ENCODE measurements around the gene SYT7. TPM values are rescaled to one million over a fixed set of nuclear protein-coding genes. Genes with fewer than 3 reads are reported as not detected.

The SYT7 gene
- polyA plus RNA-seq, 3 donors = 2.4 to 11.1 (median 6.9) TPM

GRCh38 chr11:61545341-61545740 is 35.5 kb downstream of the SYT7 start:
- WGBS, 3 donors = 95 to 97% (median 97%) methylated on average over 7 of the region's 7 CpGs
- no peak overlapping the region for H3K27ac ChIP-seq (ENCODE audit: low read depth, low read length)

- no peak overlapping the region for H3K27ac ChIP-seq (ENCODE audit: low read depth, low read length)
- WGBS, 3 donors = 91 to 98% (median 96%) methylated on average over 6 of the region's 6 CpGs
Measured at GRCh38 chr11:61544466-61544865, 36.4 kb downstream of the SYT7 start.

GRCh38 chr11:61543606-61544306 is 37.1 kb downstream of the SYT7 start:
- WGBS, 3 donors = 82 to 90% (median 90%) methylated on average over 4 of the region's 4 CpGs

GRCh38 chr11:61542705-61543104 is 38.2 kb downstream of the SYT7 start:
- no peak overlapping the region for H3K27ac ChIP-seq (ENCODE audit: low read depth, low read length)
- WGBS, 3 donors = 76 to 90% (median 79%) methylated on average over 12 to 16 of the region's 16 CpGs

More at GRCh38 chr11:61543606-61544306, 37.1 kb downstream of the SYT7 start:
- no peak overlapping the region for H3K27ac ChIP-seq (ENCODE audit: low read depth, low read length)

GRCh38 chr11:61542024-61542461 is 38.8 kb downstream of the SYT7 start:
- no peak overlapping the region for H3K27ac ChIP-seq (ENCODE audit: low read depth, low read length)
- 42 to 63% (median 48%) methylated on average over 19 of the region's 19 CpGs for WGBS, 3 donors

- H3K27ac ChIP-seq (ENCODE audit: low read depth, low read length) = no peak overlapping the region
- 20 to 37% (median 21%) methylated on average over 3 of the region's 3 CpGs for WGBS, 3 donors
Measured at GRCh38 chr11:61541598-61541997, 39.3 kb downstream of the SYT7 start.

- H3K27ac ChIP-seq (ENCODE audit: low read depth, low read length) = no peak overlapping the region
- WGBS, 3 donors = 57 to 68% (median 60%) methylated on average over 9 of the region's 9 CpGs
Measured at GRCh38 chr11:61540528-61540927, 40.3 kb downstream of the SYT7 start.

- H3K27ac ChIP-seq (ENCODE audit: low read depth, low read length) = no peak overlapping the region
- 58 to 79% (median 59%) methylated on average over 14 of the region's 14 CpGs for WGBS, 3 donors
Measured at GRCh38 chr11:61539831-61540357, 41.0 kb downstream of the SYT7 start.

- 73 to 81% (median 80%) methylated on average over 11 of the region's 11 CpGs for WGBS, 3 donors
- H3K27ac ChIP-seq (ENCODE audit: low read depth, low read length) = no peak overlapping the region
Measured at GRCh38 chr11:61539006-61539405, 41.9 kb downstream of the SYT7 start.

GRCh38 chr11:61538636-61538961 is 42.3 kb downstream of the SYT7 start:
- WGBS, 3 donors = 64 to 79% (median 69%) methylated on average over 9 of the region's 9 CpGs
- H3K27ac ChIP-seq (ENCODE audit: low read depth, low read length) = no peak overlapping the region

GRCh38 chr11:61537326-61537725 is 43.5 kb downstream of the SYT7 start:
- H3K27ac ChIP-seq (ENCODE audit: low read depth, low read length) = no peak overlapping the region
- 92 to 94% (median 93%) methylated on average over 8 of the region's 8 CpGs for WGBS, 3 donors

GRCh38 chr11:61536676-61537270 is 44.1 kb downstream of the SYT7 start:
- no peak overlapping the region for H3K27ac ChIP-seq (ENCODE audit: low read depth, low read length)
- WGBS, 3 donors = 81 to 88% (median 86%) methylated on average over 2 of the region's 2 CpGs

- WGBS, 3 donors = 80 to 86% (median 83%) methylated on average over 17 of the region's 17 CpGs
- H3K27ac ChIP-seq (ENCODE audit: low read depth, low read length) = no peak overlapping the region
Measured at GRCh38 chr11:61535998-61536675, 44.7 kb downstream of the SYT7 start.

GRCh38 chr11:61534933-61535839 is 45.7 kb downstream of the SYT7 start:
- WGBS, 3 donors = 56 to 75% (median 60%) methylated on average over 32 of the region's 32 CpGs
- H3K27ac ChIP-seq (ENCODE audit: low read depth, low read length) = no peak overlapping the region

GRCh38 chr11:61534025-61534932 is 46.6 kb downstream of the SYT7 start:
- WGBS, 3 donors = 82 to 84% (median 83%) methylated on average over 36 of the region's 36 CpGs
- H3K27ac ChIP-seq (ENCODE audit: low read depth, low read length) = no peak overlapping the region

- WGBS, 3 donors = 70 to 87% (median 85%) methylated on average over 8 of the region's 8 CpGs
Measured at GRCh38 chr11:61533401-61533800, 47.5 kb downstream of the SYT7 start.

GRCh38 chr11:61533039-61533375 is 47.9 kb downstream of the SYT7 start:
- 86 to 88% (median 87%) methylated on average over 16 of the region's 16 CpGs for WGBS, 3 donors

More at GRCh38 chr11:61533401-61533800, 47.5 kb downstream of the SYT7 start:
- no peak overlapping the region for H3K27ac ChIP-seq (ENCODE audit: low read depth, low read length)

More at GRCh38 chr11:61533039-61533375, 47.9 kb downstream of the SYT7 start:
- H3K27ac ChIP-seq (ENCODE audit: low read depth, low read length) = no peak overlapping the region

Measured in adipose tissue (tissue), 3 donors.